Coronary artery (tissue), 2 donors: ENCODE measurements around the gene RAPGEF2.

Experiments
- DNase-seq: peaks from one replicate; pipeline ENCODE4 v3.0.0-alpha.2; 2017; ENCODE audit warnings: low spot score
- H3K27ac ChIP-seq, 2 donors: fragments of 200-600 bp; sonication (generic); one replicate each; pipeline ENCODE4 v1.5.1; 2016 to 2019
- H3K4me3 ChIP-seq: fragments of 200-600 bp; sonication (generic); 2 replicates; pipeline ENCODE4 v1.5.1; 2016; ENCODE audit warnings: mild to moderate bottlenecking, moderate library complexity
- TF ChIP-seq, protein P1 (sequence below): fragments of 200-600 bp; sonication (generic); IDR thresholded peaks from one replicate; pipeline ENCODE4 v1.5.1; 2019; ENCODE audit warnings: antibody characterized with exemption

The RAPGEF2 gene

DNA sequence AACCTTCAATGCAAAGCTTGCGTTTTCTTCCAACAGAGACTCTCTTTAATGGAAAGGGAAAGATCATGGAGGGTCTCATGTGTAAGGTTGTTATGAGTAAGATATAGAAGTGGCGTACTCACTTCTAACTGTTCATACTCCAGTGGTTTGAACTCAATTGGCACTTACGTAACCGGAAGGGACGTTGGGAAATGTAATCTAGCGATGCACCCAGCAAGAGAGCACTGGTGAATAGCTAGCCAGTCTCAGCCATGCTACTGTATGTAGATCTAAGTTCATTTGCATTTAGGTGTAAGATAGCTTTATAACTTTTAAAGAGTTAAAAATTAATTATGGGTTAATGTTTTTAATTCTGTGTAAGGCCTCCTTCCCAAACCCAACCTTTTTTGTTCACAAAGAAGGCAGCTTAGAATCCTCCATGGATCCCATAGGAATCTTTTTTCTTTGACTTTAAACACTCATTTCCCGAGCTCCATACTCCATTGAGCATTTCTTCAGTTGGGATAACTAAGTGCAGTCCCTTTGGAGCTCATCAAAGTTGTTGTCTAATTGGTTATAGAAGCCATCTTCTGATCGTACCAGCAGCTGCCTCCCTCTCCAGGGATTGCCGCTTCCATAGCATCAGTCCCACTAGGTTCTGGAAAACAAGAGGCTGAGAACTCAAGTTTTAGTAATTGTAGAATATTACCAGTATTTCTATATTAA, 191.1 kb downstream of the RAPGEF2 start:
- Histone ChIP-seq H3K4me3 (no peak overlapping the region), H3K27ac (no peak overlapping the region)
- DNase-seq = no peak
- TF ChIP-seq, protein P1, sequence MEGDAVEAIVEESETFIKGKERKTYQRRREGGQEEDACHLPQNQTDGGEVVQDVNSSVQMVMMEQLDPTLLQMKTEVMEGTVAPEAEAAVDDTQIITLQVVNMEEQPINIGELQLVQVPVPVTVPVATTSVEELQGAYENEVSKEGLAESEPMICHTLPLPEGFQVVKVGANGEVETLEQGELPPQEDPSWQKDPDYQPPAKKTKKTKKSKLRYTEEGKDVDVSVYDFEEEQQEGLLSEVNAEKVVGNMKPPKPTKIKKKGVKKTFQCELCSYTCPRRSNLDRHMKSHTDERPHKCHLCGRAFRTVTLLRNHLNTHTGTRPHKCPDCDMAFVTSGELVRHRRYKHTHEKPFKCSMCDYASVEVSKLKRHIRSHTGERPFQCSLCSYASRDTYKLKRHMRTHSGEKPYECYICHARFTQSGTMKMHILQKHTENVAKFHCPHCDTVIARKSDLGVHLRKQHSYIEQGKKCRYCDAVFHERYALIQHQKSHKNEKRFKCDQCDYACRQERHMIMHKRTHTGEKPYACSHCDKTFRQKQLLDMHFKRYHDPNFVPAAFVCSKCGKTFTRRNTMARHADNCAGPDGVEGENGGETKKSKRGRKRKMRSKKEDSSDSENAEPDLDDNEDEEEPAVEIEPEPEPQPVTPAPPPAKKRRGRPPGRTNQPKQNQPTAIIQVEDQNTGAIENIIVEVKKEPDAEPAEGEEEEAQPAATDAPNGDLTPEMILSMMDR = no peak

DNA sequence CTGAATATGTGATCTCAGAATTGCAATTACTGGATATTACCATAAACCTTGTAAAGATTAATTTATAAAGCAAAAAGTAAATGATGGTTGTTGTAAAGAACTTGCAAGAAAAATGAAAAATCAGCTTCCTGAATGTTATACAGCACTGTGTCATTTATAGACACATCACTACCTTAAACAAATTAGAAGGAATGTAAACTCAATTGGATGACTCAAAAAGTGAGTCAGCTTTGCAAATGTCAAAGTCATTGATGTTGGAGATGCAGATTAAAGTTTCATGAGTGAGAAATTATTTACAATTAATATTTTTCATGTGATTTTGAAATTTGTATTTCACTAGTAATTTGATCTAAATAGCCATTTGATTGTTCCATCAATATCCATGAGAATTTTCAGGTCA, 193.2 kb downstream of the RAPGEF2 start:
- H3K27ac ChIP-seq = no peak overlapping the region
- no peak overlapping the region for H3K4me3 ChIP-seq
- TF ChIP-seq, protein P1 = no peak
- no peak for DNase-seq

DNA sequence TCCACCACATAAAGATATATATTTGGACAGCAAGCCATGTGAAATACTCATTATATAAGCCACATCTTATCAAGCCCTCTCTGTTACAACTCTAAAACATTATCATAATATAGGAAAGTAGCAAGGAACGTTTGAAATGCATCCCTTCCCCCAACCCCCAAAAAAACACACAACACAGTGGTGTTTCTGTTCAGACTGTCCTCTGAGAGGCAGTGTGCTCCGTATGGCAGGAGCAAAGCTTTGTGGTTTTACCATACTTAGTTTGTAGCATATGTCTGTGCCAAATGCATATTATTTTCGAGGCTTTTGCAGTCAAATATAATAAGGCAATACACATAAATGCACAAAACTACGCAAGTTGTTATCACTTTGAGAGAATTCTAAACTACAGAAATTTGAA, 194.2 kb downstream of the RAPGEF2 start:
- Histone ChIP-seq H3K27ac (no peak overlapping the region), H3K4me3 (no peak overlapping the region)
- DNase-seq = no peak
- TF ChIP-seq, protein P1 = no peak

DNA sequence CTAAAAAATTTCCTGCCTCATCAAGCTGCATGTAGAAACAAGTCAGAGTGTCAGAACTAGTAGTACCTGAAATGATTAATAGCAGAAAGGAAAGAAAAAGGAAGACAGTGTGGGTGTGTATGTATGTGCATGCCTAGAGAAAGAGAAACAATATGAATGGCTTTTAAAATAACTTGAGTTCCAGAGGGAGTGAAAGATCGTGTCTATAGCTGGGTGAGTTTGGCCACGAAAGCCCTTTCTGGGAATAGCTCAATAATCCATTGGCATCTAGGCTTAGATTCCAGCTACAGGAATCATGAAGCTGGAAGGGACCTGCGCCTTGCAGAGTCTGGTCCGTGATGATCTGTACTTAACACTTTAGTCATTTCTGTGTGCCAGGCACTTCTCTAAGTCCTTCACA, 195.6 kb downstream of the RAPGEF2 start:
- DNase-seq = no peak
- TF ChIP-seq, protein P1 = no peak
- H3K4me3 ChIP-seq = no peak overlapping the region
- H3K27ac ChIP-seq = no peak overlapping the region

DNA sequence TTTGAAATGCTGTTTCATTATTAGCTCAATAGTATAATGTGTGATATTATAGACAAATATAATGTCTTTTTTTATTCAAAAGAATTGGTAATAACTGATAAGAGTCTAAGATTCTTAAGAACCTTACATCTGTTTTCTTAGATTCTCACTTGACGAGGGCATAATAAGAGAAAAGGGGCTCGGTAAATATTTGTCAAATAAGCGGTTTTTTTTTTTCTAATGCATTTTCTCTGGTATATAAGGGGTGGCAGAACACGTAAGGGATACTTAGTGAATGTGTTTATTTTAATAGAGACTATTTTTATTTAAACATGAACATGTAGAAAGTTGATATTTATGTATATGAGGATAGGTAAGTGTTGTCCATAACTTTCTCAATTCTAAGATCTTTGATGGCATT, 200.6 kb downstream of the RAPGEF2 start:
- Histone ChIP-seq H3K4me3 (no peak overlapping the region), H3K27ac (no peak overlapping the region)
- no peak for DNase-seq
- TF ChIP-seq, protein P1 = no peak

DNA sequence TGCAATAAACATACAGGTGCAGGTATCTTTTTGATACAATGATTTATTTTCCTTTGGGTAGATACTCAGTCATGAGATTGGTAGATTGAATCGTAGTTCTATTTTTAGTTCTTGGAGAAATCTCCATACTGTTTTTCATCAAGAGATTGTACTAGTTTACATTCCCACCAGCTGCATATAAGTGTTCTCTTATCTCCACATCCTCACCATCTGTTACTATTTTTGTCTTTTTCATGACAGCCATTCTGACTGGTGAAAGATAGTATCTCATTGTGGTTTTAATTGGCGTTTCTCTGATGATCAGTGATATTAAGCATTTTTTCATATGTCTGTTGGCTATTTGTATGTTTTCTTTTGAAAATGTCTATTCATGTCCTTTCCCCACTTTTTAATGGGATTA, 202.2 kb downstream of the RAPGEF2 start:
- TF ChIP-seq, protein P1 = no peak
- H3K27ac ChIP-seq = no peak overlapping the region
- H3K4me3 ChIP-seq = no peak overlapping the region
- no peak for DNase-seq

DNA sequence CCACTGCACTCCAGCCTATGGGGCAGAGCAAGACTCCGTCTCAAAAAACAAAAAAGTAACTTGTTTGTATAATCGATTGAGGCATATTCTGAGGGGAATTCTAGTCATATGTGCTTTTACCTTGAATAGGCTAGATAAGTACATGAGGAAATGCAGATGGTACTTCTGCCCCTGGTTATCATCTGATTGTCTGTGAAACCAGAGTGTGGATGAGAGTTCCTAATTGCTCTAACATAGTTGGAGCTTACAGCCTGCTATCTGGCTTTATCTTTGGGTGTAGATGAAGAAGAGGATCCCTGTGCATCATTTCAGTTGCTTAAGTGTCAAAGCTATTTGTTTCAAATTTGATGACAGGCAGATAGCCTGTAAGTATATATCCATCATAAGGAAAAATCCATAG, 205.1 kb downstream of the RAPGEF2 start:
- H3K27ac ChIP-seq = no peak overlapping the region
- TF ChIP-seq, protein P1 = no peak
- no peak overlapping the region for H3K4me3 ChIP-seq
- DNase-seq = no peak
